NCI-H1930 (cell line): ENCODE results near the gene DLGAP1.
"Not testable (repeated sequence)": the region's sequence is repeated elsewhere in the genome, so short reads cannot be mapped to it uniquely, and the experiment has no call there.

Experiments used
- DNase-seq, 2 experiments: peaks; one replicate each; lab custom pipeline; 2025; lab: John Stamatoyannopoulos, UW

The DLGAP1 gene

GRCh38 chr18:3603421-3604234 is 851.5 kb downstream of the DLGAP1 start:
- peak in 1 of 2 experiments; percentile 10 for DNase-seq

- DNase-seq, result not testable (repeated sequence)
Observed at GRCh38 chr18:3601106-3601755, 853.9 kb downstream of the DLGAP1 start.

GRCh38 chr18:3599861-3600260 is 855.2 kb downstream of the DLGAP1 start:
- DNase-seq, result no peak

GRCh38 chr18:3599195-3599594 is 855.9 kb downstream of the DLGAP1 start:
- no peak for DNase-seq

- DNase-seq, result no peak
Observed at GRCh38 chr18:3598581-3598980, 856.5 kb downstream of the DLGAP1 start.

DNA sequence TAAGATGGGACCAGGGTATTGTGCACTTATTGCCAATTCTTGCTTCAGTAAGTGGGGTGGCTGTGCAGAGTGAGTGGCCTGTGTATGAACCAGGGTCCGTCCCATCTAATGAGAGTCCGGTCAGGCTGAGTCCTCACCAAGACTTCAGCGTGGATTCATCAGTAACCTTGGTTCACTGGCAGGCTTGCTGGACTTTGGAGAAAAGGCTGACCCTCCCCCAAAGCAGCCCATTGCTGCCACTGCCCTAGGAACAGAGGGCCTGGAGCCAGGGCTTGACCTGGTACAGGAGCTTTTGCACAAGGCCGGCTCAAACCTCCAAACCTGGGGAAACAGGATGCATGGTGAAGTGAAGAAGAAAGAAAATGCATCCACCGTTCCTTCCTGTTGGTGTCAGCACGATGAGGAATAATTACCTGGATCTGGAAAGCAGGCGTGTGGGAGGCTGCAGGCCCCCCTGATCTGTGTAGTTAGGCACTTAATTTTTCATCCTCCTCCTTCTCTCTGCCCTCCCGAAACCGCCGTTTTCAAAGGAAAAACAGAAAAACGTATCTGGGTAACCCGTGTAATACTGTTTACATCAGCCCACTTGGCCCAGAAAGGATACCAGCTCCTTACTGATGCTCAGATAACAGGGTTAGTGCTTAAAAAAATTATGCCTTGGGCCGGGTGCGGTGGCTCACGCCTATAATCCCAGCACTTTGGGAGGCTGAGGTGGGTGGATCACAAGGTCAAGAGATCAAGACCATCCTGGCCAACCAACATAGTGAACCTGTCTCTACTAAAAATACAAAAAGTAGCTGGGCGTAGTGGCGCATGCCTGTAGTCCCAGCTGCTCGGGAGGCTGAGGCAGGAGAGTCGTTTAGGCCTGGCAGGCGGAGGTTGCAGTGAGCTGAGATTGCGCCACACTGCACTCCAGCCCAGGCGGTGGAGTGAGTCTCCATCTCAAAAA is 857.4 kb downstream of the DLGAP1 start:
- DNase-seq, result no peak

DNA sequence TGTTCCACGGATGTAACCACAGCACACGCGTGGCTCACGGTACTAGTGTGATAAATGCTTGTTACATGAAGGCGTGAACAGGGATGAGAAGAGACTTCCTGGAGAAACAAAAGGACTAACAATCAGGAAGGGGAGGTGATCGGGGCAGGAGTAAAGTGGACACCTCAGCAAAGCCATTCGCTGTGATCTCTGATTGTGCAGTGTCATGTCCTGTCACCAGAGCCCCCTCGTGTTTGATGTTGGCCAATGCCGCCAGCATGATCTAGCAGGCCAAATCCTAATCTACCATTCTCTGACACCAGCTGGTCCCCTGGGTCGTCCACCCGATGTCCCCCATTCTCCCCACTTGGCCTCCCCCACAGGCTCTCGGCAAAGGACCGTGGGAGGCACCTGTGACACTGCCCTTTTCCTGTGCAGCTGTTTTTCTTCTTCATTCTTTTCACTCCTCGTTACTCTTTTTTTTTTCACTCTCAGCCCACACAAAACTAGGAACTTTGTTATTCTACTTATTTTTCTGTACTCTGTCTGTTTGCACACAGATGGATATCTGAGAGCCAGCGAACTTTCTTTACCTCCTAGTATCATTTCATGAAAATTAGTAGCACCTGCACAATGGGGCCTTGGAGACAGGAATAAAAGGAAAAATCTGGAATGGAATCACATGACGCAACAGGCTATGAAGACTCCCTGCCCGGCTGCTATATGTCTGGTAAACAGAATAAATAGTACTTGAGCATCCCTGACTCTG is 858.3 kb downstream of the DLGAP1 start:
- no peak for DNase-seq

DNA sequence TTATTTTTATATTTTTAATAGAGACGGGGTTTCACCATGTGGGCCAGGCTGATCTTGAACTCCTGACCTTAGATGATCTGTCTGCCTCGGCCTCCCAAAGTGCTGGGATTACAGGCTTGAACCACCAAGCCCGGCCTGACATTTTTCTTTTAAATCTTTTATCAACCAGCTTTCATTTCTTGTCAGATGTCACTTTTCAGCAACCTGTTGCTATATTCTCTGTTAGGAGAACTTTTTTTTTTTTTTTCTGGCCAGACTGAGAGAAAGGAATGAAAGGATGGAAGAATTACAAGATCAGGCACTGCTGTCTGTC is 858.8 kb downstream of the DLGAP1 start:
- DNase-seq, result no peak

DNA sequence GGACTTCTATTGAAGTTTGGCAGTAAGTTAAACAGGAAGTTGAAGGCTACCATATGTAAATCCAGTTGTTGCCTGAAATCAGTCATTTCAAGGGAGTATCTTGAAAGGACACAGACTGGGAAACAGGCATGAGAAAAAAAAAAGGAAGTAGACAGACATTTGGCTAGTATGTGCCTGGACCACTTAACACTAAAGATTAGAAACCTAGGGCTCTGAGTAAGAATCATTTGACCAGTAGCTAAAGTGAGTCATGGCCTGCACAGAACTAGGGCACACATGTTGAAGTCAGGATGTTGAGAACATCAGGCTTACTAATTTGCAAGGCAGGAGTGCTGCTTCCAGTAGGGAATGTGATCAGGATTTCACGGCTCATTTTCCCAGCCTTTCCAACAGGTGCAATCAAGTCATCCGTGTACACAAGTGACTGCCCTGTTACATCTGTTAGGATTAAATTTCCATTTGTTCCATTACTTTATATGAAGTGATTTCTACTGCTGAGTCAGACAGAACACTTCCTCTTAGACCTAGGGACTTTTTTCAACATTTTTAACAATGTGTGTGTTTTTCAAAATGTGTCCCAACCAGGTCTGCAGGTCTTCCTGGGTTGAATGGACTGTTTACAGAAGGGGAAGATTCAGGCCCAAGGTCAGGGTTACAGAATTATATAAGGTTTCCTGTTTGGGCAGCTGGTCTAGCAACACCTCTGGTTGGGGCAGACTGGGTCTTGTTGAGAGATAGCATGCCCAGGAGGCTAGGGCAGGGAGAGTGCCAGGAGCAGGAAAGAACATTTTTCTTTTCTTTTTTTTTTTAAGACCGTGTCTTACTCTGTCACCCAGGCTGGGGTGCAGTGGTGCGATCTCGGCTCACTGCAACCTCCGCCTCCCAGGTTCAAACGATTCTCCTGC is 859.5 kb downstream of the DLGAP1 start:
- DNase-seq, result no peak

GRCh38 chr18:3594760-3595368 is 860.2 kb downstream of the DLGAP1 start:
- DNase-seq, result no peak

- peak; percentile 60 to 77 for DNase-seq
Observed at GRCh38 chr18:3593904-3594759, 861.0 kb downstream of the DLGAP1 start.

DNA sequence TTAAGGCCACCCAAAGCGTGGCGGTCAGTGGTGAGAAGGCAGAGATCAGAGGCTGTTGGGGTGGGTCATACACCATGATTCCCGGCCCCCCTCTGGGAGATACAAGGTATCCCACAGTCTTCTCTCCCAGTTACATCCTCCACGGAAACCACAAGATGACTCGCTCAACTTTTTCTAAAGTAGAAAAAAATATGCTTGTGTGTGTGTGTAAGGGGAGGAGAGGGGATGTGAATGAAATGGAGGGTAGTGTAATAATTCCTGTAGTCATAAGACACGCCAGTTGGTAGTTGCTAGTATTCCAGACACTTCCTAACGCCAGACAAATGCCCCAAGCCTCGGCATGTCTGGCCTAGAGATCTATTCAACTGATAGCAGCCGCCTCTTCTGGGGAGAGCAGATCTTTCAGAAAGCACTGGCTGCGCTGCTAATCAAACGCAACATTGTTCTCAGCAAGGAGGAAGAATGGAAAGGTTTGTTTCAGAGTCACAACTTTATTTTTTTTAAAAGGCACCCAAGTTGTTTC is 861.7 kb downstream of the DLGAP1 start:
- DNase-seq, result no peak

DNA sequence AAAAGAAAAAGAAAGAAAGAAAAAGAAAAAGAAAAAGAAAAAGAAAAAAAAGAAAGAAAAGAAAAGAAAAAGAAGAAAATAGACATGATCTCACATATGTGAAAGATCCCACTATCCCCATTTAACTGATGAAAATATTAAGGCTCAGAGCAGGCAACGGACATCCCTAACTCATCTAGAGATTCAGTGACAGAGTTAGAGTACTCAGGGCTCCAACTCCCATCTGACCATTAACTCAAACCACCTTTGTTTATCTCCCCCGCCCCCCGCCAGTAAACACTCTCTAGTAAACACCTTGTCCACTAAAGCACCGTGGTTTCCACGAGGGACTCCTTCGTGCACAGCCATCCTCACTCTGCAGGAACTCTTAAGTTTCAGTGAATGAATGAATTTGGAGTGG is 862.2 kb downstream of the DLGAP1 start:
- no peak for DNase-seq

GRCh38 chr18:3590096-3590630 is 864.9 kb downstream of the DLGAP1 start:
- no peak for DNase-seq

GRCh38 chr18:3585656-3586509 is 869.2 kb downstream of the DLGAP1 start:
- peak; percentile 68 to 78 for DNase-seq

- DNase-seq, result no peak
Observed at GRCh38 chr18:3584897-3585460, 870.1 kb downstream of the DLGAP1 start.

- DNase-seq, result no peak
Observed at GRCh38 chr18:3584266-3584861, 870.7 kb downstream of the DLGAP1 start.
